GM13976 (cell line): ENCODE results near the gene ZNHIT3.
A peak's percentile ranks its signal among the peaks of the same experiment; 100 is the strongest.

ENCODE experiments used
- DNase-seq: peaks from one replicate; pipeline ENCODE4 v3.0.0; 2012; ENCODE audit warnings: low spot score
- in situ Hi-C: fragments of 300-500 bp; cut with MboI; formaldehyde crosslinking; loops from one replicate; pipeline ENCODE4 v1.12.0; 2022; ENCODE audit warnings: low sequenced_read_pairs, mixed read lengths, inconsistent platforms; ENCODE audit not compliant: unreplicated experiment
- TF ChIP-seq, protein P1 (sequence below): IDR thresholded peaks from 2 replicates; pipeline ENCODE4 v1.5.1; 2012; ENCODE audit warnings: borderline replicate concordance, mild to moderate bottlenecking; ENCODE audit not compliant: insufficient read depth; ENCODE audit errors: extremely low read depth, missing control alignments, control extremely low read depth

ZNHIT3 gene

DNA sequence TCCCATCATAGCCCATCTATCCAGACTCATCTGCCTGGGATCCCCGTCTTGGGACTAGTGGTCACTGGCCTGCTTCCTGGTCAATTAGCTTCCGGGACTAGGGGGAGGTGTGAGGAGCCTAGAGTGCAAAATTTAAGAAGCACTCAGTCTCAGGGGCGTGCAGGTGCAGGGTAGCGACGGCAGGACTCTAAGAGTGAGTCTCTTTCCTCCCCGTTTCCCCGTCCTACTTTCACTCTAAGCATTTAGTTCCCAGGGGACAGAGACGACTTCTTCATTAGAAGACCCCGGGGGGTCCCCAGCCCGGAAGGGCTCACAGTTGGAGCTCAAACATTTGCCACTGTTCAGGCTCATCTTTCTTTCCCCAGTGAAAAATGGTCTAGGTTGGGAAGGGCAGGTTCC lies 677 bp upstream of the ZNHIT3 start:
- peak; percentile 60 for DNase-seq
- TF ChIP-seq, protein P1, sequence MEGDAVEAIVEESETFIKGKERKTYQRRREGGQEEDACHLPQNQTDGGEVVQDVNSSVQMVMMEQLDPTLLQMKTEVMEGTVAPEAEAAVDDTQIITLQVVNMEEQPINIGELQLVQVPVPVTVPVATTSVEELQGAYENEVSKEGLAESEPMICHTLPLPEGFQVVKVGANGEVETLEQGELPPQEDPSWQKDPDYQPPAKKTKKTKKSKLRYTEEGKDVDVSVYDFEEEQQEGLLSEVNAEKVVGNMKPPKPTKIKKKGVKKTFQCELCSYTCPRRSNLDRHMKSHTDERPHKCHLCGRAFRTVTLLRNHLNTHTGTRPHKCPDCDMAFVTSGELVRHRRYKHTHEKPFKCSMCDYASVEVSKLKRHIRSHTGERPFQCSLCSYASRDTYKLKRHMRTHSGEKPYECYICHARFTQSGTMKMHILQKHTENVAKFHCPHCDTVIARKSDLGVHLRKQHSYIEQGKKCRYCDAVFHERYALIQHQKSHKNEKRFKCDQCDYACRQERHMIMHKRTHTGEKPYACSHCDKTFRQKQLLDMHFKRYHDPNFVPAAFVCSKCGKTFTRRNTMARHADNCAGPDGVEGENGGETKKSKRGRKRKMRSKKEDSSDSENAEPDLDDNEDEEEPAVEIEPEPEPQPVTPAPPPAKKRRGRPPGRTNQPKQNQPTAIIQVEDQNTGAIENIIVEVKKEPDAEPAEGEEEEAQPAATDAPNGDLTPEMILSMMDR, result no peak
- in situ Hi-C loops, result loop anchor here (25.0 kb wide), 1 partner anchor 524 kb away; no protein-coding TSS in a partner anchor

DNA sequence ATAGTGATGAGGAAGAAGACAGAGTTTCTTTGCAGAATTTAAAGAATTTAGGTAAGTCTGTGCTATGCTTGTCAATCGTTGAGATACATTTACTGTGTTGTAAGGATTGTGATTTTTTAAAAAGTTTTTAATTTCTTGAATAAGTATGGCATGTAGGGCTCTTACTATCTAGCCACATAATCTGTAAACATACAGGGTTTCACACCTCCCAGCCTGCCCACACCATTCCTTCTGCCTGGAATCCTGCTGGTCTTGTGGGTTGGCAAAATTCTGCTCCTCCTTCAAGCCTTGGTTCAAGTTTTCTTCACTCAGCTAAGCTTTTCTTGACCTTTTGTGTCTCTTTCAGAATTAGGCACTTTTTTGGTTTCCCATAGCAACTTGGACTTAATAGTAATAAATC lies 7.5 kb downstream of the ZNHIT3 start:
- DNase-seq, result no peak
- in situ Hi-C loops, result loop anchor here (25.0 kb wide), 1 partner anchor 532 kb away; no protein-coding TSS in a partner anchor
- TF ChIP-seq, protein P1, result no peak

DNA sequence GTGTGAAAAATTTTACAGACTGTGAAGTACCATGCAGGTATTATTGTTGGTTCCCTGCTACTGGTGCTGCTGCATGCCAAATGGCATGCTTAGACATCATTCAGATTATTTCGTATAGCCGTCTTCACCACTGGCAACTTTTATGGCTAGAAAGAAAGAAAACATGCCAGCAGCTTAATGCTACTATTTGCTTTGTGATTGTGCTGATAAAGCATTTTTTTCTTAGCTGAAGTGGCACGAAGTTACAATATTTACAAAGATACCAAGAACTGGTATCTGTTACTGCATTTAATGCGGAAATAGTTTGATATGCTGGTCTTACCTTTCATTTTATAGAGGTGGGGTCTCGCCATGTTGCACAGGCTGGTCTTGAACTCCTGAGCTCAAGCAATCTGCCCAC lies 8.2 kb downstream of the ZNHIT3 start:
- TF ChIP-seq, protein P1, result no peak
- in situ Hi-C loops, result loop anchor here (25.0 kb wide), 1 partner anchor 532 kb away; no protein-coding TSS in a partner anchor

DNA sequence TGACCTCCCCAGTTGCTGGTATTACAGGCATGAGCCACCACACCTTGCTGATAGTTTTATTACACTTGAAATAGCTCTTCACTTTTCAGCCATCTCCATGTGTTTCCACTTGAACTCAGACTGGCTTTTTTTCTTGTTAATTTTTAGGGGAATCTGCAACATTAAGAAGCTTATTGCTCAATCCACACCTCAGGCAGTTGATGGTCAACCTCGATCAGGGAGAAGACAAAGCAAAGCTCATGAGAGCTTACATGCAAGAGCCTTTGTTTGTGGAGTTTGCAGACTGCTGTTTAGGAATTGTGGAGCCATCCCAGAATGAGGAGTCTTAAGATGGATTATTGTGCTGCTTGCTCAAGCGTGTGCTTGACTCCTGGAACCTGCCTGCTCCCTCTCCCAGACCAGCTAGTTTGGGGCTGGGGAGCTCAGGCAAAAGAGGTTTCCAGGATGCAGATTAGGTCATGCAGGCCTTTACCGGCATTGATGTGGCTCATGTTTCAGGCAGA lies 8.6 kb downstream of the ZNHIT3 start:
- TF ChIP-seq, protein P1, result no peak
- DNase-seq, result no peak
- in situ Hi-C loops, result loop anchor here (25.0 kb wide), 1 partner anchor 533 kb away; no protein-coding TSS in a partner anchor

More for the DNA sequence above, 8.2 kb downstream of the ZNHIT3 start:
- no peak for DNase-seq

DNA sequence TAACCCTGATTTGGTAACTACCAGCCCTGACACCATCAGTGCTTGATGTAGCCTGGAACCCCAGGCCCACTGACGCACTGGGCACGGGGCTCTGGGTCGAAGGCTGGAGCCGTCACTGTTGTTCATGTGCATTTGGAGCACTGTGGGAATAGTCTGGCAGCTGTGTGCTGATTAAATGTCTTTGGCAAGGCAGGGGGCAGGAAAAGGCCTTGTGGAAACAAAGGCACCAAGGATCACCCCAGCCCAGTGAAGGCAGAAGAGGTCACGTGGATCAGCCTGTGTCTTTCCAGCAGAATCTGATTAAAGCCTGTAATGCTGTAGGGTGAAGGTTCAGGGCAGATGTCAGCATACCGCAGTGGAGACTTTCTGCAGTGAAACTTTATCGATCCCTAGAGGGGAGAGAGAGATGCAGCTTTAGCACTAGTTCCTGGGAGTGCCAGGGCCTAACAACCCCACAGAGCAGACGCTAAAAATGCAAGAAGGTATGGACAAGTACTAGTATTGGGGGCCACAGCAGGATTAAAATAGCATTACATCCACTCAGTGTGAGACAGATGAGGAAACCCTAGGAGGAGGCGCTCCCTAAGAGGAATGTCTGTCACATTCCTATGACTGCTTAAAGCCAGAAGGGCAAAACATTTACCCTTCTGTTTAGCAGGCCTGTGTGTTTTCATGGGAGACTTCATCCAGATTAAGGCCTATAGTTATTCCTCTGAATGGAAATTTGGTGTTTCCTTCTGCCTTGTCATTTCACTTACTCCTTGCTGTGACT lies 9.7 kb downstream of the ZNHIT3 start:
- TF ChIP-seq, protein P1, result no peak
- in situ Hi-C loops, result loop anchor here (25.0 kb wide), 1 partner anchor 534 kb away; no protein-coding TSS in a partner anchor
- DNase-seq, result no peak

DNA sequence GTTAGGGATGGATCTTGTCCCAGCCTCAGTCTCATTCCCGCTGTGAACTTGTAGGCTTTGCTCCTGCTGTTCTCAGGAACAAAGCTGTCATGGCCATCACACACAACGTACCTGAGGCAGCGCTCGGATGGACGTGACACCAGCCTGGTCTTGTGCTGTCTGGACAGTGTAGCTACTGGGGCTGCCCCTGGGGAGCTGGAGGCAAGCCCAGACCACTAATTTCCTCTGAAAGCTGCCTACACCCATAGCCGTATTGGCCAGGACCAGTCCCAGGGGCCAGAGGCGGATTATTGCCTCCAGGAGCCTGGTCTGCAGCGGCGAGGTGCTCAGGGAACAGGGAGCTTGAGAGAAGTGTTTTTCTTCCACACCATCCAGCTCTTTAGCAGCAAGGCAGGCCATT lies 11.7 kb downstream of the ZNHIT3 start:
- no peak for DNase-seq
- in situ Hi-C loops, result loop anchor here (25.0 kb wide), 1 partner anchor 536 kb away; no protein-coding TSS in a partner anchor
- TF ChIP-seq, protein P1, result no peak
